ENCODE data around the gene BTBD16. TPM values are rescaled to one million over a fixed set of nuclear protein-coding genes. Genes with fewer than 3 reads are reported as not detected.

Gene BTBD16
- total and polyA plus RNA-seq, 2 of the 13 experiments (the other 11 are each of a cell fraction or from before 2014, with no cell fraction given) = 5.0 to 11.9 TPM

GRCh38 chr10:122374237-122374858 lies 103.3 kb downstream of the BTBD16 start, which contains the start of gene PLEKHA1 (continued):
- TF ChIP-seq ZSCAN5A (CRISPR knock-in tag; IDR thresholded peaks at IDR 0.05; ENCODE audit: borderline replicate concordance) (0 out of 2 replicates have a peak, but pooled peaks have one; percentile 33), TBX2 (CRISPR knock-in tag; IDR thresholded peaks at IDR 0.05; ENCODE audit: borderline replicate concordance) (no peak), AKNA (CRISPR knock-in tag; IDR thresholded peaks at IDR 0.05; ENCODE audit: borderline replicate concordance) (no peak), HMG20A (CRISPR knock-in tag; IDR thresholded peaks at IDR 0.05; ENCODE audit: borderline replicate concordance) (no peak), HNF4G (IDR thresholded peaks at IDR 0.05; ENCODE audit: borderline replicate concordance, low read depth, low read length) (no peak), HNF4G (CRISPR knock-in tag; IDR thresholded peaks at IDR 0.05; ENCODE audit: borderline replicate concordance, low read depth) (no peak), TEAD3 (CRISPR knock-in tag; optimal IDR thresholded peaks at IDR 0.05; ENCODE audit: borderline replicate concordance) (peak; percentile 24), BHLHE40 (IDR thresholded peaks at IDR 0.05; ENCODE audit: low read length) (0 out of 2 replicates have a peak, but pooled peaks have one; percentile 4), ZNF768 (CRISPR knock-in tag; IDR thresholded peaks at IDR 0.05) (0 out of 2 replicates have a peak, but pooled peaks have one; percentile 4), ZNF513 (CRISPR knock-in tag; conservative IDR thresholded peaks at IDR 0.05) (0 out of 2 replicates have a peak, but pooled peaks have one; percentile 65), IRF9 (CRISPR knock-in tag; IDR thresholded peaks at IDR 0.05; ENCODE audit: borderline replicate concordance) (0 out of 2 replicates have a peak, but pooled peaks have one; percentile 29), GABPB1 (CRISPR knock-in tag; IDR thresholded peaks at IDR 0.05) (peak; percentile 85), ZNF501 (CRISPR knock-in tag; IDR thresholded peaks at IDR 0.05) (peak; percentile 69; the same call in 1 of the 2 replicates), PRMT3 (CRISPR knock-in tag; IDR thresholded peaks at IDR 0.05; ENCODE audit: borderline replicate concordance, low read depth) (0 out of 2 replicates have a peak, but pooled peaks have one; percentile 40), ERF (CRISPR knock-in tag; IDR thresholded peaks at IDR 0.05) (peak; percentile 18; the same call in 1 of the 2 replicates), REPIN1 (CRISPR knock-in tag; IDR thresholded peaks at IDR 0.05; ENCODE audit: borderline replicate concordance, low read depth) (peak; percentile 32; the same call in 1 of the 2 replicates), ELF1 (CRISPR knock-in tag; IDR thresholded peaks at IDR 0.05) (peak; percentile 88), ZNF160 (CRISPR knock-in tag; IDR thresholded peaks at IDR 0.05) (0 out of 2 replicates have a peak, but pooled peaks have one; percentile 54), ZNF597 (CRISPR knock-in tag; IDR thresholded peaks at IDR 0.05) (0 out of 2 replicates have a peak, but pooled peaks have one; percentile 47)

Measured in HepG2 (cell line).